Caco-2 (cell line): ENCODE data around the gene RHOT2. TPM values are rescaled to one million over a fixed set of nuclear protein-coding genes. Genes with fewer than 3 reads are reported as not detected.
A peak's percentile ranks its signal among the peaks of the same experiment; 100 is the strongest.

Experiments used
- BruUV-seq: library from RNA; stranded (reverse); fragments of 400-500 nt; replicated peaks from 2 replicates; lab custom pipeline; 2021; lab: Mats Ljungman, UMichigan
- CTCF ChIA-PET: fragments of 300-600 bp; sonication (Branson Sonifier 250); formaldehyde crosslinking; loops from one replicate; lab custom pipeline; 2022; ENCODE audit warnings: antibody characterized with exemption; lab: Charles Lee
- POLR2A ChIA-PET: fragments of 300-600 bp; sonication (Branson Sonifier 250); formaldehyde crosslinking; loops from one replicate; lab custom pipeline; 2022; ENCODE audit warnings: antibody characterized with exemption; lab: Charles Lee
- DNase-seq, 2 experiments: peaks; one replicate each; pipeline versions ENCODE4 v3.0.0 to v3.0.0-alpha.2; 2020 to 2022
- H3K27me3 ChIP-seq: replicated peaks from 2 replicates; pipeline ENCODE4 v1.6.0; 2011; ENCODE audit warnings: low read length; ENCODE audit not compliant: control insufficient read depth, insufficient read depth
- H3K36me3 ChIP-seq: 2 replicates; pipeline ENCODE4 v1.5.1; 2011; ENCODE audit warnings: low read length; ENCODE audit not compliant: control insufficient read depth, insufficient read depth
- H3K4me1 ChIP-seq: fragments of 250-450 bp; sonication (Bioruptor Pico); 2 replicates; pipeline ENCODE4 v1.5.1; 2020; ENCODE audit warnings: mild to moderate bottlenecking
- H3K4me3 ChIP-seq: 2 replicates; pipeline ENCODE4 v1.5.1; 2011; ENCODE audit warnings: low read depth, mild to moderate bottlenecking, control low read depth, low read length
- H3K9me3 ChIP-seq: fragments of 250-450 bp; sonication (Bioruptor Pico); 2 replicates; pipeline ENCODE4 v1.5.1; 2020; ENCODE audit warnings: mild to moderate bottlenecking, moderate library complexity
- H3K27ac Mint-ChIP-seq: one replicate; pipeline ENCODE4 v1.8.0; 2022; ENCODE audit warnings: mixed read lengths; ENCODE audit not compliant: unreplicated experiment
- H3K27me3 Mint-ChIP-seq: one replicate; pipeline ENCODE4 v1.8.0; 2022; ENCODE audit warnings: mixed read lengths; ENCODE audit not compliant: insufficient read depth, unreplicated experiment
- H3K36me3 Mint-ChIP-seq: one replicate; pipeline ENCODE4 v1.8.0; 2022; ENCODE audit warnings: mild to moderate bottlenecking, mixed read lengths; ENCODE audit not compliant: insufficient read depth, unreplicated experiment
- H3K4me1 Mint-ChIP-seq: one replicate; pipeline ENCODE4 v1.8.0; 2022; ENCODE audit warnings: low read depth, mixed read lengths; ENCODE audit not compliant: unreplicated experiment
- H3K4me3 Mint-ChIP-seq: one replicate; pipeline ENCODE4 v1.8.0; 2022; ENCODE audit warnings: mild to moderate bottlenecking, moderate library complexity, mixed read lengths; ENCODE audit not compliant: unreplicated experiment
- H3K9me3 Mint-ChIP-seq: one replicate; pipeline ENCODE4 v1.8.0; 2022; ENCODE audit warnings: mixed read lengths; ENCODE audit not compliant: unreplicated experiment
- CTCF ChIP-seq, 2 experiments: fragments of 200-600 bp in 1 of 2; IDR thresholded peaks; 1 replicate in 1 of 2; 2 replicates in 1 of 2; pipeline versions ENCODE4 v1.5.1 to v1.8.0; 2011 to 2022; ENCODE audit warnings: antibody characterized with exemption in 1 of 2, control low read depth in 1 of 2, inconsistent platforms in 1 of 2, low read depth in 1 of 2, low read length in 1 of 2, mild to moderate bottlenecking in 1 of 2, moderate library complexity in 1 of 2; ENCODE audit not compliant: insufficient read depth in 1 of 2, severe bottlenecking in 1 of 2, unreplicated experiment in 1 of 2
- intact Hi-C: fragments of 100-400 bp; cut with micrococcal nuclease; formaldehyde crosslinking; loops from one replicate; pipeline ENCODE4 v1.10.0; 2022; ENCODE audit not compliant: unreplicated experiment
- total RNA-seq: library from RNA; stranded (reverse); gene quantifications from 2 replicates; pipeline ENCODE4 v1.2.3, GENCODE V29; 2022

Gene RHOT2
- total RNA-seq, 1 experiment from 2014 or later = 96.7 TPM

DNA sequence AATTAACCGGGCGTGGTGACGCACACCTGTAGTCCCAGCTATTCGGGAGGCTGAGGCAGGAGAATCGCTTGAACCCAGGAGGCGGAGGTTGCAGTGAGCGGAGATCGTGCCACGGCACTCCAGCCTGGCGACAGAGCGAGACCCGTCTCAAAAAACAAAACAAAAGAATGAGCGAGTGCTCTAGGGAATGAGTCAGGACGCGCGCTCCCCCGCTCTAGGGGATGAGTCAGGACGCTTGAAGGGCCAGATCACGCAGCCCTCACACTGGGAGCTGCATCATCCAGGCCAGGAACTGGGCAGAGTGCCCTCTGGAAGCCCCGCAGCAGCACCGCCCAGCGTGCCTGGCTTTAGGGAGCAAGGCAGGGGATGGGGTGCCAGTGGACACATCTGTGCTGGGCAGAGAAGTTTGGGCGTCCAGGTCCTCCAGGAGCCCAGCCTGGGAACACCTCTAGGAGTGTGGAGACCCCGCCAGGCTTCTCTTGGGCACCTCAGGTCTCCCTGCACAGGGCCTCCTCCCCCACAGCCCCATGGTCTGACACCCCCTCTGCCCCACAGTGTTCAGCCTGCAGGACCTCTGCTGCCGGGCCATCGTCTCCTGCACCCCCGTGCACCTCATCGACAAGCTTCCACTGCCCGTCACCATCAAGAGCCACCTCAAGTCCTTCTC lies 41.0 kb upstream of the RHOT2 start:
- no peak for TF ChIP-seq CTCF (IDR thresholded peaks at IDR 0.05; ENCODE audit: insufficient read depth in 1 of 2, low read depth in 1 of 2, low read length in 1 of 2, severe bottlenecking in 1 of 2, unreplicated experiment in 1 of 2)
- no peaks in the 10 kb centered on the region for H3K4me1 Mint-ChIP-seq
- Histone ChIP-seq H3K36me3 (no peaks in the 10 kb centered on the region), H3K9me3 (no peaks in the 10 kb centered on the region), H3K27me3 (no peaks in the 10 kb centered on the region), H3K4me1 (no peaks in the 10 kb centered on the region), H3K4me3 (no peak overlapping the region)
- H3K9me3 Mint-ChIP-seq = no peaks in the 10 kb centered on the region
- CTCF ChIA-PET = no interaction called here
- intact Hi-C loops = no loop called here
- DNase-seq = no peak
- no peak overlapping the region for H3K4me3 Mint-ChIP-seq
- H3K27ac Mint-ChIP-seq = no peak overlapping the region
- H3K27me3 Mint-ChIP-seq = no peaks in the 10 kb centered on the region
- peaks cover 19% of the 10 kb centered on the region for H3K36me3 Mint-ChIP-seq
- POLR2A ChIA-PET = no interaction called here
- BruUV-seq = no TSS peak

- Mint-ChIP-seq H3K9me3 (no peaks in the 10 kb centered on the region), H3K36me3 (peaks cover 23% of the 10 kb centered on the region), H3K27me3 (no peaks in the 10 kb centered on the region), H3K27ac (no peak overlapping the region), H3K4me3 (no peak overlapping the region), H3K4me1 (no peaks in the 10 kb centered on the region)
- no peak for TF ChIP-seq CTCF (IDR thresholded peaks at IDR 0.05; ENCODE audit: insufficient read depth in 1 of 2, low read depth in 1 of 2, low read length in 1 of 2, severe bottlenecking in 1 of 2, unreplicated experiment in 1 of 2)
- ChIA-PET CTCF (no interaction called here), POLR2A (no interaction called here)
- H3K9me3 ChIP-seq = no peaks in the 10 kb centered on the region
- intact Hi-C loops = no loop called here
- DNase-seq = peak in 1 of 2 experiments; percentile 40
- no peak overlapping the region for H3K4me3 ChIP-seq
- no peaks in the 10 kb centered on the region for H3K27me3 ChIP-seq
- no peaks in the 10 kb centered on the region for H3K36me3 ChIP-seq
- BruUV-seq = no TSS peak
- no peaks in the 10 kb centered on the region for H3K4me1 ChIP-seq
These were observed 40.3 kb upstream of the RHOT2 start for GRCh38 chr16:627454-628239.

DNA sequence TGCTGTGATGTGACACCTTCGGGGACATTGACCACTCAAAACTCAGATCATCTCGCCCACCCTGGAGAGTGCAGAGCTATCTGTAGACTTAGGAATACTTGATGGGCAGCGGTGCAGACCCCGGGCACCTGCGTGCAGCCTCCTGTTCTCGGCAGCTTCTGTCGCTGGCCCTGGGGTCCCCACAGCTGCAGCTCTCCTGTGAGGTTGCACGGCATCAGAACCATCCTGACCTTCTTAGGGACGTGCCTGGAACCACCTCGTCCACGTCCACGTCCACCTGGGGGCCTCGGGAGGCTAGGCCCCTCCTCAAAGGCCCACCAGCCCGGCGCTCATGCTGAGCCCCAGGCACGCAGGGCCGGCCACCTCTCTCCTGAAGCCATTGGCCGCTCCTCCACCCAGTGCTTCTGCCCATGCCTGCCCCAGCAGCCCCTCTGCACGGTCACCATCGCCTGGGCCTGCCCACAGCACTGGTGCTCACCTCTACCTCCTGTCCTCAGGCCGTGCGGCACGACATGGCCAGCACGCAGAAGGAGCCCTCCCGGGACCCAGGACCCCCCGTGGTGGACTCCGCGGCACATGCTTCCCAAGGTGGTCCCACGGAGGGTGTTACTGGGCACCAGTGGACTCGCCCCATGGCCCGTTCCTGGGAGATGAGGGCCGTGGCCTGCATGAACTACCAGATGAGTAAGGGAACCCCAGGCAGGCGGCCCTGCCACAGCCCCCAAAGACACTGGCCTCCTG lies 39.4 kb upstream of the RHOT2 start:
- Histone ChIP-seq H3K27me3 (no peaks in the 10 kb centered on the region), H3K36me3 (no peaks in the 10 kb centered on the region), H3K4me3 (no peak overlapping the region), H3K9me3 (no peaks in the 10 kb centered on the region), H3K4me1 (no peaks in the 10 kb centered on the region)
- H3K27me3 Mint-ChIP-seq = no peaks in the 10 kb centered on the region
- intact Hi-C loops = no loop called here
- H3K9me3 Mint-ChIP-seq = no peaks in the 10 kb centered on the region
- ChIA-PET POLR2A (no interaction called here), CTCF (no interaction called here)
- H3K36me3 Mint-ChIP-seq = peaks cover 23% of the 10 kb centered on the region
- no peaks in the 10 kb centered on the region for H3K4me1 Mint-ChIP-seq
- no TSS peak for BruUV-seq
- H3K4me3 Mint-ChIP-seq = no peak overlapping the region
- TF ChIP-seq CTCF (IDR thresholded peaks at IDR 0.05; ENCODE audit: insufficient read depth in 1 of 2, low read depth in 1 of 2, low read length in 1 of 2, severe bottlenecking in 1 of 2, unreplicated experiment in 1 of 2) = no peak
- no peak for DNase-seq
- H3K27ac Mint-ChIP-seq = peak overlapping the region; percentile 50
